ENCODE data around the gene KRT1.

KRT1 gene

GRCh38 chr12:52659395-52659794 lies 20.8 kb downstream of the KRT1 start:
- DNase-seq, result no peak

- DNase-seq, result no peak
These were observed 22.0 kb downstream of the KRT1 start for GRCh38 chr12:52658196-52658595.

DNA sequence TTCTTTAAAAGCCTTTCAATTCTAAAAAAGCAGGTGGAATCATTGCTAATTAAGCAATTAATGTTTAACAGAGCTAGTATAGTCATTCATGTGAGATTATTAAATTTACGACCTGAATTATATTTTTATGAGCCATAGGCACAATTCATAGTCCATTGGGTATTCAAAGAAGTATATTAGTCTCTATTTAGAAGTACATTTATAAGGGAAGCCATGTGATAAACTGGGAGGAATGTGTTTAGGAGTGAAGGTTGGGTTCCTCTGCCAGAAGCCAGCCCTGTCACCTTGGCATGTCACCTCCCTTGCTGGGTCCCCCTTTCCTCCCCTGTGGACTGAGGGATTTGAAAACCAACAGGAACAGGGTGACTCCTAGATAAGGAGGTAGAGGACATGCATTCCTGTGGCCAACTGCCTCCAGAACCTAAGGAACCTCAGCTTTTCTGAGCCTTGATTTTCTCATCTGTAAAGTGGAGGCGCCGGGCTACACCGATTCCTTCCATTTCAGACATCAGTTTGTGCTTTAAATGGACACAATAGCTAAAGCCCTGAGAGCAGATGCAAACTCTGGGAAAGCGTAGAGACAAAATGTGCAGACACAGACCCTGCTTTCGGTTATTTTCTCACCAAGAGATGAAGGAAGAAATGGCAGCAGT lies 22.8 kb downstream of the KRT1 start:
- no peak for DNase-seq

- no peak for DNase-seq
These were observed 23.6 kb downstream of the KRT1 start for GRCh38 chr12:52656616-52657015.

DNA sequence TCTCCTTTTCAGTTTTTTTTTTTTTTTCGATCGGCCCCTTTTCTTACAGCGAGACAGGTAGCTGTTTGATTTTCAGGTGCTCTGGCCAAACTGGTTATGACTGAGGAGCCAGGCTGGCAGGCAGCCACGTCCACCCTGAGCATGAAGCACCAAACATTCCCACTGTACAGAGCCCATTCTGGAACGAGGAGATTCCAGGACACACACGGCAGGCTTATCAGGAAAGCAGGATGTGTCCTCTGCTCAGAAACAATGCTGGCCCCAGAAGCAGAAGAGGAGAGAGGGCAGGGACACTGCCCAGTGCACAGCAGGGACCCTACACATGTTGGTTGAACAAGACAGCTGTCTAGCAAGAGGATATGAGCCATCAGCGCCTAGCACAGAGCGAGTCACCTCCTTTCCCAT lies 24.5 kb downstream of the KRT1 start:
- DNase-seq, result no peak

GRCh38 chr12:52655251-52655650 lies 25.0 kb downstream of the KRT1 start:
- no peak for DNase-seq

GRCh38 chr12:52651726-52652261 lies 28.4 kb downstream of the KRT1 start, which contains the start of gene KRT2:
Gene KRT2 (minus strand): TSS chr12:52652211. CDS start chr12:52652142, 69 bp downstream.
- no peak for DNase-seq

GRCh38 chr12:52650520-52651081 lies 29.6 kb downstream of the KRT1 start:
- DNase-seq, result no peak

GRCh38 chr12:52649066-52649465 lies 31.1 kb downstream of the KRT1 start:
- no peak for DNase-seq

- DNase-seq, result no peak
These were observed 32.1 kb downstream of the KRT1 start for GRCh38 chr12:52648012-52648550.

DNA sequence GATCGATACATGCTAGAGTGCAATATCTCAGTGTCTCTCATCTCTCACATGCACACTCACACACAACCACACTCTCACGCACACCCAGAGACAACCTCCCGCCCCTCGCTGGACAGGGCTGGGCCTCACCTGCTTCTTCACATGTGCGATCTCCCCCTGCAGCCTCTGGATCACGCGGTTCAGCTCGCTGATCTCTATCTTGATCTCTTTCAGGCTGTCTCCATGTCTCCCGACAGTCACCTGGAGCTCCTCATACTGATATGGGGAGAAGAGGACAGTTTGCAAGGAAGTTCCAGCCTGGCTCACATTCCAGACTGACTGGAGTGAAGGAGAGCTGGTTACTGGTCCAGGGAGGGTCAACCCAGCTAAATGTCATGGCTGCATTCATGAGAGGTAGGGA lies 32.6 kb downstream of the KRT1 start:
- DNase-seq, result no peak

DNA sequence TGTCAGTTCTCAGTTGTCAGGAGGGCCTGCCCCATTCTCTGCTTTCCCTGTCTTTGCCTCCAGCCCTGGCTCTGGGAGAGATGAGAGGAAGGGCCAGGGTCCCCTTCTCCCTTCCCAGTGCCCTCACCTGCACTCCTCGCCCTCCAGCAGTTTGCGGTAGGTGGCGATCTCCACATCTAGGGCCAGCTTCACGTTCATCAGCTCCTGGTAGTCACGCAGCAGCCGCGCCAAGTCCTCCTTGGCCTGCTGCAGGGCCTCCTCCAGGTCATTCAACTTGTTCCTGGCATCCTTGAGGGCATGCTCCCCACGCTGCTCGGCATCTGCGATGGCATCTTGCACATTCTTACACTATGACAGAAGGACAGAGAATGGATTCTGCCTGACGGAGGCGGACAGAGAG lies 33.6 kb downstream of the KRT1 start:
- DNase-seq, result no peak

GRCh38 chr12:52645982-52646381 lies 34.2 kb downstream of the KRT1 start:
- DNase-seq, result no peak

GRCh38 chr12:52645120-52645761 lies 35.0 kb downstream of the KRT1 start:
- peak; percentile 44 for DNase-seq

GRCh38 chr12:52644078-52644415 lies 36.2 kb downstream of the KRT1 start:
- no peak for DNase-seq

GRCh38 chr12:52643233-52644077 lies 36.8 kb downstream of the KRT1 start:
- no peak for DNase-seq

DNA sequence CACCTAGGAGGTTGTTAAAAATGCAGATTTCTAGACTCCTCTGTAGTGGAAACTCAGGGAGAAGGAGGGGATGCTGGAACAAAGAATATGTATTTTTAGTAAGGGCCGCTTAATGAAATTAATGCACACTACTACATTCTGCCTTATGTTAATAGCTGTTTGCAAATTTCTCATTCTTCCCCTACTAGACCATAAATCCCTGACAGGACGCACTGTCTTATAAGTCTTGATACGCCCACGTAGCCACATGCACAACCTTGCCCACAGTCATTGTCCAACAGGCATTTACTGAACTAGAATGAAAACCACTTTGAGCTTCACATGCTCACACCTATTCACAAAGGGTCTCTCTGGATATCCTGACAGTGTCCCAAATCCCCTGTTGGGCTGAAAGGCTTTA lies 38.7 kb downstream of the KRT1 start:
- DNase-seq, result no peak

- no peak for DNase-seq
These were observed 42.9 kb downstream of the KRT1 start for GRCh38 chr12:52637299-52637698.

- DNase-seq, result no peak
These were observed 43.5 kb downstream of the KRT1 start for GRCh38 chr12:52636592-52637258.

GRCh38 chr12:52636189-52636588 lies 44.0 kb downstream of the KRT1 start:
- DNase-seq, result no peak

DNA sequence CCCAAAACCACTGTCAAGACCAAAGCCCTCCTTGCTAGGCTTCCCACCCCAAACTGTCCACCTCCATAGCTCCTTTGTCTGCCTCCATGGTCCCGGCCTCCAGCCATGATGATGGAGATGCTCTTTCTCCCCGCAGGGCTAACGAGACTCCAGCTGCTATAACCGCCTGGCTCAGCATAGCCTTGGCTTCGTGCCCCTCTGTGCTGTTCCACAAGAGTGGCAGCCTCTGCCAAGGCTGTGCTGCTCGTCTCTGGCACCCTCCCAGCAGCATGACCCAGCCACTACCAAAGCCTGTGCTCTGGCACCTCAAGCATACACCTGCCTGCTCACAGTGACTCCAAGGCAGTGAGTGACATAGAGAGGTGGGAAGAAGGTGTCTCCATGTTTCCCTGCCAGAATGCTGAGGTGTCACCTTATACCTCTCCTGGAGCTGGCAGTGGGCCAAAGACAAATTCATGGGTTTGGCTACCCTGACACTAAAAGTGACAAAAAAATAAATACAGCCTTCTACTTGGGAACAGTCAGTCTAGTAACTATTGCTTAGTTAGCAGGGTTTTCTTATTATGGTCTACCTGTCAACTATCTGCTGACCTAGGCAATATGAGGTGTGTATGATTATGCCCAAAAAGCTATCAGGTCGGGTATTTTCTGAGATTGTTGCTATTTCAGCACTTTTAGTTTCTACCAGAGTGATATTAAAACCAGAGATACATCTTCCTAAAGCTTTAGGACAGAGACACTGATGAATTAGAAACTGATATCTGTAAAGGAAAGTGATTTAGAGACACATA lies 45.7 kb downstream of the KRT1 start:
- DNase-seq, result no peak

DNA sequence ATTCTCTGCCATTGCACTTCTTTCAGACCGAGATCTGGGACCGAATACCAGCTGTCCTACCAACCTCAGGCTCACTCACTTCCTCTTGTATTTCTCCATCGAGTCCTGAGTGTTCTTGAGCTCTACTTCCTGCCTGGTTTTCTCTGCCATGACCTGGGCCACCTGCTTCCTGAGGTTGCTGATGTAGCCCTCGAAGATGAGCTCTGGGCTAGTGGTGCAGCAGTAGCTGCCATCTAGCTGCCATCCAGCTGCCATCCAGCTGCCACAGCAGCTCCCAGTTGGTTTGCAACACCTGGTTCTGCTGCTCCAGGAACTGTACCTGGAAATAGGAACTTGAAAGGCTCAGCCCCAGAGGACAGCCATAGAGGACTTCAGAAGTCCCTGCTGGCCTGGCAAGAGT lies 46.8 kb downstream of the KRT1 start:
- no peak for DNase-seq

Measured in activated T-cell treated with anti-CD3 and anti-CD28 coated beads, Interleukin-2, amount 50 U/mL, for 1 hour (primary cell).